HG03066 (cell line): ENCODE measurements around the gene CNTROB.

ENCODE experiments used
- ATAC-seq: cut with Tn5 transposase; IDR thresholded peaks from one replicate; pipeline ENCODE4 v1.9.1; 2021; ENCODE audit warnings: low read depth; ENCODE audit not compliant: unreplicated experiment

The CNTROB gene

GRCh38 chr17:7931709-7932482 lies at the start of gene CNTROB, which contains the start of gene TRAPPC1:
Gene CNTROB (plus strand): TSS chr17:7932206. CDS start chr17:7933080, 874 bp downstream.
Gene TRAPPC1 (minus strand): TSS chr17:7931946. CDS start chr17:7931829, 117 bp downstream.
- ATAC-seq = peak; percentile 84

- no peak for ATAC-seq
These were observed 49.4 kb upstream of the CNTROB start for GRCh38 chr17:7882629-7883028.

- ATAC-seq = no peak
These were observed 48.1 kb upstream of the CNTROB start for GRCh38 chr17:7883781-7884386.

DNA sequence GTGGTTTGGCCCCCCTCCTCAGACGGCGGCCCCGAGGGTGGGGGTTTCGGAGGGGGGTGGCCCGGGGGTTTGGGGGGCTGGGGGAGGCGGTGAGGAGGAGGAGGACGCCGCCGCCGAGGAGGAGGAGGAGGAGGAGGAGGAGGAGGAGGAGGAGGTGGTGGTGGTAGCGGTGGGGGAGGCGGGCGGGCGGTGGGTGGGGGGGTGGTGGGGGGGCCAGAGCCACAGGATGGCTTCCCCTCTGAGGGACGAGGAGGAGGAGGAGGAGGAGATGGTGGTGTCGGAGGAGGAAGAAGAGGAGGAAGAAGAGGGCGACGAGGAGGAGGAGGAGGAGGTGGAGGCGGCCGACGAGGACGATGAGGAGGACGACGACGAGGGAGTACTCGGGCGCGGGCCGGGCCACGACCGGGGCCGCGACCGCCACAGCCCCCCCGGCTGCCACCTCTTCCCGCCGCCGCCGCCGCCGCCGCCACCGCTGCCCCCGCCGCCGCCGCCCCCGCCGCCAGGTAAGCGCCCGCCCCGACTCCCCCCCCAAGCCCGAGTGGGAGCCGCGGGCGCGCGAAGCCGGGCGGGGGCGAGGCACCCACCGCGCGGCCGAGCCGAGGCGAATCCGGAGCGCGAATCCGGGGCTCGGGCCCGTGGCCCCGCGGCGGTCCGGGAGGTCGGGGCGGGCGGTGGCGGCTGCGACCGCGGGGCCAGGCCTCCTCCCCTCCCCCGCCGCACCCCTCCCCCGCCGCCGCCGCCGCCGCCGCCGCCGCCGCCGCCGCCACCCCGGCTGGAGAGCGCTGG lies 47.2 kb upstream of the CNTROB start:
- ATAC-seq = no peak

GRCh38 chr17:7885367-7886226 lies 46.4 kb upstream of the CNTROB start:
- no peak for ATAC-seq

DNA sequence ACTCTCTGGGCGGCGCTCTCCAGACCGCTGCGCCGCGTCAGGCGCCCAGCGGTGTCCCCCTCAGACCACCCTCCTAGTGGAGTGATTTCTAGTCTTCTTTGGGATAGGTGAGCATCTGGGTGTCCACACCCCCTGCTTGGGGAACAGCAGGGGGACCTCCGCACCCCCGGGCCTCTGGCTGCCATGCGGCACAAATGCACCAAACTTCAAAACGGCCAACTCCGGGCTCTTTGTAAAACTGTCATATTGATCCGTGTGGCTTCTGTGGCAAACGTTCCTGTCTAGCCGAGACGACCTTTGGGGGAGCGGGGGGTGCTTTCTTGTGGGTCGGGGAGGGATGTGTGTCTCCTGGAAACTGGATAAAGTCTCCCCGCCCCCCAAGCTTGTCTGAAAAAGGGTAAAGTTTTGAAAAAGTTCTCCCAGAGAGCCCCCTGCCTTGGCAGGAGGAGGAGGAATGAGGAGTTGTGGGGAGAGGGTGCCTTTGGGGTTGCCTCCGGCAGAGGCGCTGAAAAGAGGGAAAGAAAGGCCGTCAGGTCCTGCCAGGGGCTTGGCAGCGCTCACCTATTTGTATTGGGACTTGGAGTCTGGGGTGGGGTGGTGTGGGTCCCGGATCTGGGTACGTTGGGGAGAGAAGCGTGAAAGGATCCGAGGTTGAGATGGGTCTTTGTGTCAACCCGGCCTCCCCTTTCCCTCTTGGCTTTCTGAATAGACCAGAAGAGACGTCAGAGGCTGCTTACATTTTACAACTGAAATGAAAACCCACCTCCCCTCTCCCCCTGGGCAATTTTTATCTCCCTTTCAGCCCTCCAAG lies 45.6 kb upstream of the CNTROB start:
- no peak for ATAC-seq

GRCh38 chr17:7887038-7887481 lies 44.9 kb upstream of the CNTROB start:
- no peak for ATAC-seq

DNA sequence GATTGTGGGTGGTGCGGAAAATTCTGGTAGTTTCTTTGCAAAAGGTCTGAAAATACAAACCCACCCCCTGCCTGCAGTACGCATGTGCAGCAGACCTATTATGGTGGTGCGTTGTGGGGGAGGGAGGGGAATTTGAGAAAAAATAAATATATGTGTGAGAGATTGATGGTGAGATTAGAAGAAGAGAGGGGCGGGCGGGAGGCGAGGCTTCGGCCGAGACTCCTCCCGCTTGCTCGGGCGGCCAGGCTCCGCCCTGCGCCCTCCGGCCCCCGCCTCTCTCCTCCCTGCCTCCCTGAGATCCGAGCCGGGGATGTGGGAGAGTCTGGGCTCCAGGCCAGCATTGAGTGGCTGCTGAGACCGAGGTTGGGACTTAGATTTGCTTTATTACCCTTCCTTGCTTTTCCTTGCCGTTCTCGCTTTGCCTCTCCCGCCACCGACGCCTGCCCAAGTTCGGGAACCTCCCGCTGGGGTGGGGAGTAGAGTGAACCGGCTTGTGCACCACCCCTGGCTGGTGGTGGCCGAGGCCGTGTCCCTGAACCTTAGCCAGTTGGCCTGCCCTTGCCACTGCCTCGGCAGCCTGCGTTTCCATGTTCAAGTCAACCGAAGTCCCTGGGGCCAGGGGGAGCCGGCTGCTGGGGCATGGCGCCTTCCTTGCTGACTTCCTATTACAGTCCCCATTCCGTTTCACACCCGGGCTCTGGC lies 44.4 kb upstream of the CNTROB start:
- ATAC-seq = no peak

DNA sequence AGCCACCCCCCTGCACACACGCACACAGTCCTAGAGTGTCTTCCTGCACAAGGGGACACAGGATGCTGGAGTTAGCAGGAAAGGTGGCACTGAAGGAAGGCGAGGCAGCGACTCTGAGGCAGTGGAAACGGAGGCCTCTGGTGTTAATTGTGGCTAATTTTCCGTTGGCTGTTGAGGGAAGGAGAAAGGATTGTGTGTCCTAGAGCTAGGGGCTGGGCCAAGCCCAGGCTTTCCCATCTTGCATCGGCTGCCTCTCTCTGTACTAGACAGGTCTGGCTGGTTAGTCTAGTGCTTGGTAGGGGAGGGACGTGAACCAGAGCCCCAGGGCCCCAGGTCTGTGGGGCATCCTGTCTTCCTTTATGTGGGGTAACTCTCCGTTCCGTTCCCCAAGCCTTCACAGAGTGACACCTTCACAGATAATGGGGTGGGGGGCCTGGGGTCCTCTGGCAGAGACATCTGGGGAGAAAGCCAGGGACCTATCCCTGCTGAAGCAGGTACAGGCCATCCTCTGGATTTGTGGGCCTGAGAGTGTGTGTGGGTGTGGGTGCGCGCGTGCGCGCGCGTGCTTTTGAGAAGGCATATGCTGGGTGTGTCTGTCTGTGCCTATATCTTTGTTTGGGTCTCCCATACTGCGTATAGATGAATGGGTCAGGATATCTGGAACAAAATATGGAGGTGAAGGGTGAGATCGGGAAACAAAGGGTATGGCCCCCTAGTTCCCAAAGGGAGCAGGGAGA lies 43.7 kb upstream of the CNTROB start, which contains the start of gene CHD3:
CHD3 (plus strand) TSS at position 606 of the 737 bp plus-strand sequence. CDS start 212 bp downstream, outside the sequence.
- ATAC-seq = no peak

DNA sequence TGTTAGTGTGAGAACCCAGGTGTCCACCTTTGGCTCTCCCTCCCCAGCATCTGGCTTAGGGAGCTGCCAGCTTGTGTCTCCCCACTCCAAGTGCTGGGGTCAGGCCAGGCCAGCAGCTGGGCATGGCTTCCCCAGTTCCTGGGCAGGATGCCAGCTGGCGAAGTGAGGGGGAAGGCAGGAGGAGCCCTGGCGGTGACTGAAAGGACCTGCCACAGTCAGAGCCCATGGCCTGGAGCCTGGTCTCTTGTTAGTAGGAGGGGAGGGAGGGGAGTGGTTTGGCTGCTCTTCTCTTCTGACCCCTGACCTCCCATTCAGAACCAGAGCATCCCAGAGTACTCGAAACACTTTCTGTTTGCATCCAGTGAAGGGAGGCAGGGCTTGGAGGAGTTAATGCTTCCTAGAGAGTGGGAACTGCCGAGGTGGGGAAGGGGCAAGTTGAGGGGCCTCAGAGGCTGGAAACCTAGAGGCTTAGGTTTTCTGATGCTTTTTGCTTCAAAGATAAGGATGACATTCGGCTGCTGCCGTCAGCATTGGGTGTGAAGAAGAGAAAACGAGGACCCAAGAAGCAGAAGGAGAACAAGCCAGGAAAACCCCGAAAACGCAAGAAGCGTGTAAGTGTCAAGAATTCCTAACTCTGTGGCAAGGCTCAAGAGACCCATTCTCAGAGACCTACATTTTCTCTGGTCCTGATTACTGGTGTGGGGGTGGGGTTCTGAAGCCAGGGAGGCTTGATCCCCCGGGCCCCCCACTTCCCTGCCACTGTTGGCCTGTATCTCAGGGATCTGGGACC lies 42.6 kb upstream of the CNTROB start:
- no peak for ATAC-seq

GRCh38 chr17:7893187-7893880 lies 38.7 kb upstream of the CNTROB start:
- no peak for ATAC-seq

DNA sequence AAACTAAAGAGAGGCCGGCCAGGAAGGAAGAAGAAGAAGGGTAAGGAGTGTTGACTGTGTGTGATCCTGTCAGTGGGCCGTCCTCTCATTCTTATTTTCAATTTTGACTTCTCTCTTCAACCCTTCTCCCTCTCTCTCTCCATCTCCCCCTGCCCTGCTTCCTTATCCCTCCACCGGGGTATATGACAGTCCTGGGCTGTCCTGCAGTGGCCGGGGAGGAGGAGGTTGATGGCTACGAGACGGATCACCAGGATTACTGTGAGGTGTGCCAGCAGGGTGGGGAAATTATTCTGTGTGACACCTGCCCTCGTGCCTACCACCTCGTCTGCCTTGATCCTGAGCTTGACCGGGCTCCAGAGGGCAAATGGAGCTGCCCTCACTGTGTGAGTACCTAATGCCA lies 37.8 kb upstream of the CNTROB start:
- no peak for ATAC-seq

DNA sequence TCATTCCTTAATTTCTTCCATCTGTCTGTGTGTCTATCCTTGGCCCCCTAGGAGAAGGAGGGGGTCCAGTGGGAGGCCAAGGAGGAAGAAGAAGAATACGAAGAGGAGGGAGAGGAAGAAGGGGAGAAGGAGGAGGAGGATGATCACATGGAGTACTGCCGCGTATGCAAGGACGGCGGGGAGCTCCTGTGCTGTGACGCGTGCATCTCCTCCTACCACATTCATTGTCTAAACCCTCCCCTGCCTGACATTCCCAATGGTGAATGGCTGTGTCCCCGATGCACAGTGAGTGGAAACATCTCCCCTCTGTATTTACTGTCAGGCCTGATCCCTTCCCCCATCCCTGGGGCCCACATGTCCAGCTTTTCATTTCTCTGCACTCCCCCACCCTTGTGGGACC lies 37.1 kb upstream of the CNTROB start:
- ATAC-seq = no peak

GRCh38 chr17:7897090-7897489 lies 34.9 kb upstream of the CNTROB start:
- no peak for ATAC-seq

- ATAC-seq = no peak
These were observed 34.2 kb upstream of the CNTROB start for GRCh38 chr17:7897773-7898172.

GRCh38 chr17:7903154-7904103 lies 28.6 kb upstream of the CNTROB start:
- no peak for ATAC-seq
